Measurements from ENCODE around the gene FAM163A. TPM values are rescaled to one million over a fixed set of nuclear protein-coding genes. Genes with fewer than 3 reads are reported as not detected.

The FAM163A gene
- total and polyA plus RNA-seq, 2 donors from 2014 or later = not detected

- Histone ChIP-seq H3K4me1 (ENCODE audit: control insufficient read depth in 2 of 3, insufficient read depth in 2 of 3, low read depth in 1 of 3, low read length in 3 of 3) (peaks cover 0 to 8% (median 5%) of the 10 kb centered on the region in 3 donors), H3K36me3 (ENCODE audit: control insufficient read depth in 2 of 3, insufficient read depth in 3 of 3, low read length in 3 of 3) (no peaks in the 10 kb centered on the region), H3K9ac (ENCODE audit: low read length in 3 of 3) (no peak overlapping the region), H3K27me3 (ENCODE audit: control insufficient read depth, insufficient read depth, low read length) (no peaks in the 10 kb centered on the region), H3K4me3 (ENCODE audit: low read length in 3 of 3) (no peak overlapping the region), H3K27ac (ENCODE audit: low read depth in 2 of 2, low read length in 2 of 2) (no peak overlapping the region), H3K9me3 (ENCODE audit: control insufficient read depth in 2 of 3, insufficient read depth in 1 of 3, low read length in 3 of 3) (no peaks in the 10 kb centered on the region)
- no peak for DNase-seq
- TF ChIP-seq, protein P1, sequence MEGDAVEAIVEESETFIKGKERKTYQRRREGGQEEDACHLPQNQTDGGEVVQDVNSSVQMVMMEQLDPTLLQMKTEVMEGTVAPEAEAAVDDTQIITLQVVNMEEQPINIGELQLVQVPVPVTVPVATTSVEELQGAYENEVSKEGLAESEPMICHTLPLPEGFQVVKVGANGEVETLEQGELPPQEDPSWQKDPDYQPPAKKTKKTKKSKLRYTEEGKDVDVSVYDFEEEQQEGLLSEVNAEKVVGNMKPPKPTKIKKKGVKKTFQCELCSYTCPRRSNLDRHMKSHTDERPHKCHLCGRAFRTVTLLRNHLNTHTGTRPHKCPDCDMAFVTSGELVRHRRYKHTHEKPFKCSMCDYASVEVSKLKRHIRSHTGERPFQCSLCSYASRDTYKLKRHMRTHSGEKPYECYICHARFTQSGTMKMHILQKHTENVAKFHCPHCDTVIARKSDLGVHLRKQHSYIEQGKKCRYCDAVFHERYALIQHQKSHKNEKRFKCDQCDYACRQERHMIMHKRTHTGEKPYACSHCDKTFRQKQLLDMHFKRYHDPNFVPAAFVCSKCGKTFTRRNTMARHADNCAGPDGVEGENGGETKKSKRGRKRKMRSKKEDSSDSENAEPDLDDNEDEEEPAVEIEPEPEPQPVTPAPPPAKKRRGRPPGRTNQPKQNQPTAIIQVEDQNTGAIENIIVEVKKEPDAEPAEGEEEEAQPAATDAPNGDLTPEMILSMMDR (IDR thresholded peaks at IDR 0.05; ENCODE audit: borderline replicate concordance, extremely low read depth, insufficient read depth) = no peak
- FAIRE-seq = no peak
- intact Hi-C loops (cut with DNase I) = loop anchor here (5.0 kb wide), 1 partner anchor 103 kb away; no protein-coding TSS in a partner anchor
Measured at GRCh38 chr1:179810367-179810715, 67.2 kb downstream of the FAM163A start.

- intact Hi-C loops (cut with DNase I) = loop anchor here (5.0 kb wide), 1 partner anchor 105 kb away; no protein-coding TSS in a partner anchor
- TF ChIP-seq, protein P1 (IDR thresholded peaks at IDR 0.05; ENCODE audit: borderline replicate concordance, extremely low read depth, insufficient read depth) = no peak
- Histone ChIP-seq H3K27me3 (ENCODE audit: control insufficient read depth, insufficient read depth, low read length) (no peaks in the 10 kb centered on the region), H3K9me3 (ENCODE audit: control insufficient read depth in 2 of 3, insufficient read depth in 1 of 3, low read length in 3 of 3) (no peaks in the 10 kb centered on the region), H3K4me1 (ENCODE audit: control insufficient read depth in 2 of 3, insufficient read depth in 2 of 3, low read depth in 1 of 3, low read length in 3 of 3) (peaks cover 0 to 13% (median 8%) of the 10 kb centered on the region in 3 donors), H3K9ac (ENCODE audit: low read length in 3 of 3) (no peak overlapping the region), H3K27ac (ENCODE audit: low read depth in 2 of 2, low read length in 2 of 2) (no peak overlapping the region), H3K4me3 (ENCODE audit: low read length in 3 of 3) (no peak overlapping the region), H3K36me3 (ENCODE audit: control insufficient read depth in 2 of 3, insufficient read depth in 3 of 3, low read length in 3 of 3) (no peaks in the 10 kb centered on the region)
- no peak for FAIRE-seq
- peak in 1 of 5 donors; percentile 64 for DNase-seq
Measured at GRCh38 chr1:179812501-179813292, 69.6 kb downstream of the FAM163A start.

DNA sequence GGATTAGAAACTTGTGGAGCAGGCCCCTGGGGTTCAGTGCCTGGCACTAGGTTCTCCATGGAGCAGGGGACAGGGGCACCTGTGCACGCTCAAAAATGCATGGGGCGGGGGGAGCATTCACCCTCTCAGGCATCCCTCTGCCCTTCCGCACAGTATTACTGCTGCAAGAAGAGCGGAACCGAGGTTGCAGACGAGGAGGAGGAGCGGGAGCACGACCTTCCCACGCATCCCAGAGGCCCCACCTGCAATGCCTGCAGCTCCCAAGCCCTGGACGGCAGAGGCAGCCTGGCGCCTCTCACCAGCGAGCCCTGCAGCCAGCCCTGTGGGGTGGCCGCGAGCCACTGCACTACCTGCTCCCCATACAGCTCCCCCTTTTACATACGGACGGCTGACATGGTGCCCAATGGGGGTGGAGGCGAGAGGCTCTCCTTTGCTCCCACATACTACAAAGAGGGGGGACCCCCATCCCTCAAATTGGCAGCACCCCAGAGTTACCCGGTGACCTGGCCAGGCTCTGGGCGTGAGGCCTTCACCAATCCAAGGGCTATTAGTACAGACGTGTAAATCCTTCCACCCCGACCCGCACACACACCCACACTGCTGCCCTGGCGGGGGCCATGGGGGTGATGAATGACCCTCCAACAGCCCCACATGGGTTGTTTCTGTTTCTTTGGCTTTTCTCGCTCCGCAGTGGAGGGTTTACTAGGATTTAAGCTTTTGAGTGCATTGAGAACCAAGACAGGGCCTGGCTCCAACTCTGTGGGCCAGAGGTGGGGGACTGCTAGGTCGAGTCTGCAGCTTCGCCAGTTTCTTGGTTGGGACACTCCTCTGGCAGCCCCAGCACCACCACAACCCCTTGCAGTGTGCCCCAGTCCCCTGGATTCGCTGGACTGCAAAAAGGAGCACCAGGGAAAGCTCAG lies 70.8 kb downstream of the FAM163A start:
- DNase-seq (peak; percentile 43 to 73 (median 57)), FAIRE-seq (no peak)
- Histone ChIP-seq H3K27ac (ENCODE audit: low read depth in 2 of 2, low read length in 2 of 2) (no peak overlapping the region), H3K4me3 (ENCODE audit: low read length in 3 of 3) (peak overlapping the region; percentile 76 to 89 (median 83)), H3K27me3 (ENCODE audit: control insufficient read depth, insufficient read depth, low read length) (no peaks in the 10 kb centered on the region), H3K9me3 (ENCODE audit: control insufficient read depth in 2 of 3, insufficient read depth in 1 of 3, low read length in 3 of 3) (no peaks in the 10 kb centered on the region), H3K36me3 (ENCODE audit: control insufficient read depth in 2 of 3, insufficient read depth in 3 of 3, low read length in 3 of 3) (no peaks in the 10 kb centered on the region), H3K9ac (ENCODE audit: low read length in 3 of 3) (peak overlapping the region in 1 of 3 donors; percentile 56), H3K4me1 (ENCODE audit: control insufficient read depth in 2 of 3, insufficient read depth in 2 of 3, low read depth in 1 of 3, low read length in 3 of 3) (peaks cover 0 to 13% (median 8%) of the 10 kb centered on the region in 3 donors)
- TF ChIP-seq, protein P1 (IDR thresholded peaks at IDR 0.05; ENCODE audit: borderline replicate concordance, extremely low read depth, insufficient read depth) = no peak
- intact Hi-C loops (cut with DNase I) = loop anchor here (5.0 kb wide), 1 partner anchor 107 kb away; no protein-coding TSS in a partner anchor

Measured in kidney (tissue), 14 donors.